ENCODE results near the gene ZNF662.

DNA sequence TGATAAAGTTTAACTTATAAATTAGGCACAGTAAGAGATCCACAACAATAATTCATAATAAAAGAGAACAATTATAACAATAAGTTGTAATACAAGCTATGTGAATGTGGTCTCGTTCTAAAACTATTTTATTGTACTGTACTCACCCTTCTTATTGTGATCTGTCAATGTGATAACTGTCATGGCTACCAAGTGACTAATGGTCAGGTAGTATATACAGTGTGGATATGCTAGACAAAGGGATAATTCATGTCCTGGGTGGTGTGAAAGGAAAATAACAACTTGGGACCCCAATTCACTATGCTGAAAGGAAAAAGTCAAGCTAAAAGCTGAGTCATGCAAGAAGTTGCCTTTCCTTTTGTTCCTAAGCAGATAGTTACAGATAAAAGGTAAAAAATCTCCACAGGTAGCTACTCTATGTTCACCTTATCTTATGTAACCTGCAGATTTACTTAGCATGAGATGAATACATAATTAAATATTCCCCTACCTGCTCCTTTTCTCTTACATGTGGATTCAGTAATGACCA lies 19.6 kb upstream of the ZNF662 start:
- TF ChIP-seq, protein P1, sequence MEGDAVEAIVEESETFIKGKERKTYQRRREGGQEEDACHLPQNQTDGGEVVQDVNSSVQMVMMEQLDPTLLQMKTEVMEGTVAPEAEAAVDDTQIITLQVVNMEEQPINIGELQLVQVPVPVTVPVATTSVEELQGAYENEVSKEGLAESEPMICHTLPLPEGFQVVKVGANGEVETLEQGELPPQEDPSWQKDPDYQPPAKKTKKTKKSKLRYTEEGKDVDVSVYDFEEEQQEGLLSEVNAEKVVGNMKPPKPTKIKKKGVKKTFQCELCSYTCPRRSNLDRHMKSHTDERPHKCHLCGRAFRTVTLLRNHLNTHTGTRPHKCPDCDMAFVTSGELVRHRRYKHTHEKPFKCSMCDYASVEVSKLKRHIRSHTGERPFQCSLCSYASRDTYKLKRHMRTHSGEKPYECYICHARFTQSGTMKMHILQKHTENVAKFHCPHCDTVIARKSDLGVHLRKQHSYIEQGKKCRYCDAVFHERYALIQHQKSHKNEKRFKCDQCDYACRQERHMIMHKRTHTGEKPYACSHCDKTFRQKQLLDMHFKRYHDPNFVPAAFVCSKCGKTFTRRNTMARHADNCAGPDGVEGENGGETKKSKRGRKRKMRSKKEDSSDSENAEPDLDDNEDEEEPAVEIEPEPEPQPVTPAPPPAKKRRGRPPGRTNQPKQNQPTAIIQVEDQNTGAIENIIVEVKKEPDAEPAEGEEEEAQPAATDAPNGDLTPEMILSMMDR (conservative IDR thresholded peaks at IDR 0.05 in 1 of 2, IDR thresholded peaks at IDR 0.05 in 1 of 2; ENCODE audit: low read depth in 1 of 2, low read length in 2 of 2): no peak
- no peak for TF ChIP-seq EZH2 (IDR thresholded peaks at IDR 0.05; ENCODE audit: low read length, missing control alignments)

Measured in fibroblast of lung (primary cell).